GM19438 (cell line): ENCODE results near the gene MARK3.
"Not testable (repeated sequence)": the region's sequence is repeated elsewhere in the genome, so short reads cannot be mapped to it uniquely, and the experiment has no call there.

Experiments used
- ATAC-seq: cut with Tn5 transposase; IDR thresholded peaks from one replicate; pipeline ENCODE4 v1.9.1; 2021; ENCODE audit warnings: low read depth; ENCODE audit not compliant: unreplicated experiment

The MARK3 gene

GRCh38 chr14:103508521-103509329 is 123.5 kb downstream of the MARK3 start:
- no peak for ATAC-seq

GRCh38 chr14:103509864-103510723 is 124.9 kb downstream of the MARK3 start:
- no peak for ATAC-seq

GRCh38 chr14:103510724-103511693 is 125.8 kb downstream of the MARK3 start:
- ATAC-seq = no peak

- not testable (repeated sequence) for ATAC-seq
Measured at GRCh38 chr14:103512180-103512579, 127.0 kb downstream of the MARK3 start.

GRCh38 chr14:103512701-103513611 is 127.7 kb downstream of the MARK3 start:
- ATAC-seq = no peak

- ATAC-seq = no peak
Measured at GRCh38 chr14:103514596-103515421, 129.6 kb downstream of the MARK3 start.

GRCh38 chr14:103516426-103517173 is 131.4 kb downstream of the MARK3 start:
- ATAC-seq = no peak

GRCh38 chr14:103517174-103517566 is 132.0 kb downstream of the MARK3 start:
- ATAC-seq = no peak

- no peak for ATAC-seq
Measured at GRCh38 chr14:103517721-103518421, 132.7 kb downstream of the MARK3 start.

GRCh38 chr14:103518422-103519042 is 133.3 kb downstream of the MARK3 start:
- ATAC-seq = no peak

GRCh38 chr14:103519043-103519836 is 134.0 kb downstream of the MARK3 start:
- ATAC-seq = no peak

- ATAC-seq = no peak
Measured at GRCh38 chr14:103519837-103520212, 134.6 kb downstream of the MARK3 start.

GRCh38 chr14:103520269-103520656 is 135.0 kb downstream of the MARK3 start:
- ATAC-seq = no peak

- ATAC-seq = peak; percentile 55
Measured at GRCh38 chr14:103520657-103521437, 135.6 kb downstream of the MARK3 start.

GRCh38 chr14:103521438-103521950 is 136.3 kb downstream of the MARK3 start:
- no peak for ATAC-seq
